GM18517 (cell line): Measurements from ENCODE around the gene CHST9.
"Not testable (repeated sequence)": the region's sequence is repeated elsewhere in the genome, so short reads cannot be mapped to it uniquely, and the experiment has no call there.

Experiments used
- ATAC-seq: cut with Tn5 transposase; IDR thresholded peaks from one replicate; pipeline ENCODE4 v1.9.1; 2021; ENCODE audit warnings: mild to moderate bottlenecking, moderate library complexity; ENCODE audit not compliant: unreplicated experiment

The CHST9 gene

GRCh38 chr18:27009293-27009692 is 175.8 kb downstream of the CHST9 start:
- ATAC-seq = no peak

DNA sequence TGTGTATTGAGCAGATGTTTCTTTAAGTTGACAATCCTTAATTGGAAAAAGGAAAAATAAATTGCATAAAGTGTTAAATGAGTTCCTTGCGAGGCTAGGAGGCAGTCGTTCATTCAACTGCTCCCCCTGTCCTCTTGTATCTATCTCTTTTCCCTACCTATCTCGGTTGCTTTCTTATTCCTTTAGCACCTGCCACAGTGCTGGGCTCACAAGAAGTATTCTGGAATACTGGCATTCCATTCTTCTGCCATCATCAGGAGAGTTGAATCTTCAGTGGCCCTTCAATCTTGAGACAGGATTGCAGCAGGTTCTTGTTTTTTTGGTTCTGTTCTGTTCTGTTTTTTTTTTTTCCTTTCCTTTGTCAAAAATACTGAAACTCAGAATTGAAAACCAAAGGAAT is 176.5 kb downstream of the CHST9 start:
- ATAC-seq = no peak

- no peak for ATAC-seq
Observed at GRCh38 chr18:27007880-27008279, 177.2 kb downstream of the CHST9 start.

DNA sequence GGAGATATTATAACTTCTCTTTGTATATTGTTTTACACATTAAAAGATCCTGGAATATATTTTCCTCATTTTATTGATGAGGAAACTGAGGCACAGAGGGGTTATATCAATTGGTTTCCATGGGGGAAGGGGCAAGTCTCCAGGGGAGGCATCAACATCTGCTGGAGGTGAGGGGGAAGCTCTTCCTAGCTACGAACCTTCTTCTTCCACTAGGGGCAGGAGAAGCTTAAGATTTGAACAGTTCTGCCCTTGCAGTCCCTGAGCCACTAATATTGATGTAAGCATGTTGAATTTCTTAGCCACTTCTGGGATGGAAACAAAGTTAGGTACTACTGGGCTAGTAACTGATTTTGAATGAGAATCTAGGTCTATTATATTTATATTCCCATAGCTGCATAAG is 179.5 kb downstream of the CHST9 start:
- peak; percentile 58 for ATAC-seq

DNA sequence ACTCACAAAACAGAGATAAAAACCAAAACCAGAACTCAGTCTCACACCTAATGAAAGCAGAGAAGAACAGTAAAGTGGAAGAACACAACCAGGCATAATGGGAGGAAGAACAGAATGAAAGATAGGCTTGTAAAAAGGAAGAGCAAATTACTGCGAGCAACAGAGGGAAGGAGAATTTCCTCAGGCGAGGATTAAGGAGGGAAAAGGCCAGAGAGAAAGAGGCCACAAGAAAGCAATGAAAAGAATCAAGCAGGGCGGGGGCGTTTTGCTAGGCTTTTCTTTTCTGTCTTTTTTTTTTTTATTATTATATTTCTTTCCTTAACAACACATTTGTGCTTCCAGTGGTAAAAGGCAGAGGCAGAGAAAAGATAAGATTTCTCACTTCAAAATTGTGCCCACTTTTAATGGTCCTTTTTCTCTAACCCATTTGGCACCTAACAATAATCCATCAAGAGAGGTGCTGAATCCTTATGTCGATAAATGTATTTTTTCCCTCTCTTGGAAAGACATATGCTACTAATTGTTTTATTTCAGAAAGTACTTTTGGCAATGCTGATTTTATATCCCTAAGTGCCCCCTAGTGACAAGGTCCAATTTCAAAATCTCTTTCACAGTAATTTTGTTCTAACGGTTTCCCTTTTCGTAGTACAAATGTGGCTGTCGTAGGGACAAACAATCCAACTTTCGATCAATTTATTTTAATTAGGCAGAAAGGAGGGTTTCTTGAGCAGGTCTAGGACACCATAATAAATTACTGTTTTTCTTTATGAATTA is 180.9 kb downstream of the CHST9 start:
- no peak for ATAC-seq

- no peak for ATAC-seq
Observed at GRCh38 chr18:26999797-27000196, 185.3 kb downstream of the CHST9 start.

GRCh38 chr18:26993568-26993967 is 191.5 kb downstream of the CHST9 start:
- peak; percentile 81 for ATAC-seq

DNA sequence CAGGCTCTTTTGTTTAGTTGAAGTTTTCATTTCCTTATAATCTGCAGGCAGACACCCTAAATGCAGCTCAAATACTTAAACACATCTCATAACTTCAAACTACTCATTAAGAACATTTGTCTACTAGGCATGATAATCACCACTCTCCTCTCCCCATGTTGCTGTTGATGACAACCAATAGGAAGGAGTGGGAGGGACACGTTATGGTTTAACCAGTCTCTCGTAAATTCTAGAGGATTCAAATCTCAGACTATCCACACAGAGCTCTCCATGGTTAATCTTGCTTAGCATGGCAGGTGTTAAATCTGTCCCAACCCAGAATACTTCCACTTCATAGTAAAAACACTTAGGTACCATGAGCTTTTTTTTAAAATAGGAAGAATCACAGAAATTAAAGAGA is 192.2 kb downstream of the CHST9 start:
- no peak for ATAC-seq

GRCh38 chr18:26989842-26990241 is 195.3 kb downstream of the CHST9 start:
- no peak for ATAC-seq

- ATAC-seq = no peak
Observed at GRCh38 chr18:26981360-26982082, 203.6 kb downstream of the CHST9 start.

GRCh38 chr18:26978812-26979341 is 206.2 kb downstream of the CHST9 start:
- peak; percentile 98 for ATAC-seq

GRCh38 chr18:26977781-26978180 is 207.3 kb downstream of the CHST9 start:
- no peak for ATAC-seq

GRCh38 chr18:26976206-26976605 is 208.9 kb downstream of the CHST9 start:
- ATAC-seq = no peak

GRCh38 chr18:26972549-26972948 is 212.6 kb downstream of the CHST9 start:
- not testable (repeated sequence) for ATAC-seq

DNA sequence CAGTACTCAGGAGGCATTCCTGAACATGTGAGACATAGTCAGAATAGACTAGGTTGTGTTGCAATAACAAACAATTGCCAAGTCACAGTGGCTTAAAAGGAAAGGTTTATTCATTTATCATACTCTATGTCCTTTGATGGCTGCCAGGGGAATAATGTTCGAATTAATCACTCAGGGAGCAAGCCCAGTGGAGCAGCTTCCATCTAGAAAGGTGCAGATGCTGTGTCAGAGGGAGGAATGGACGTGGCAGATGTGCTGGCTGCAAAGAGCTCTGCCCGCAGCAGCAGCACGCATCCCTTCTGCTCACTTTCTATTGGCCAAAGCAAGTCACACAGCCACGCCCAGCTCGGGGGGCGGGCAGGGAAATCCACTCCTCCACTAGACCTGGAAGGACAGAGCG is 213.7 kb downstream of the CHST9 start:
- no peak for ATAC-seq

DNA sequence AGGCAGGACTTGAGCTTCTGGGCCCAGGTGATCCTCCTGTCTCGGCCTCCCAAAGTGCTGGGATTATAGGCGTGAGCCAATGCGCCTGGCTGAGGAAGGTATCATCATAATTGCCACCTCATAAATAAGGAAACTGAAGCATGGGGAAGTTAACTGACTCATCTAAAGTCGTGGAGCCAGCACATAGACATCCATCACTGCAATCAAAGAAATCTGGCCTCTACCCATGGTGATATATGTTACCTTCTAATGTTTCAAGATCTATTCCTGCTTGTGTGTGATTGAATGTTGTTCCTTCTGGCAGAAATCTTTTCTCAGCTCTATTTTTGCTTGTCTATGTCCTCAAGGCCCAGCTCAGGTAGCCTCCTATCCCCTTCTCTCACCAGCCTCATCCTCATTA is 214.5 kb downstream of the CHST9 start:
- no peak for ATAC-seq

- no peak for ATAC-seq
Observed at GRCh38 chr18:26965206-26965605, 219.9 kb downstream of the CHST9 start.

- ATAC-seq = no peak
Observed at GRCh38 chr18:26963292-26963691, 221.8 kb downstream of the CHST9 start.

DNA sequence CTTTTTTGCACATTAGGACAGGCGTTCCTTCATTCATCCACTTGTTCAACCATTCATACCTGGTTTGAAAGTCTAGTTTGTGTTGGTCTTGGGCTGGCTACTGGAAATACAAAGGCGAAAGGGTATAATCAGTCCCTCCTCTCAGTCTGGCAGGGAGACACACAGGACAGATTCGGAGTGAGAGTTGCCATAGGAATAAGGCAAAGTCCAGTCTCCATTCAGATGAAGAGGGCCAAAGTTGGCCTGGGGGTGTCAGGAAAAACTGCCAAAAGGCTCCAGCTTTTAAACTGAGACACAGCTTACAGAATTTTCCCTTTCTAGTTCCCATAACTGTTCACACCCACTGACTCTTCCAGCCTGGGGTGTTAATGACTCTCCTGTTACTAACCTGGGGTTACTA is 223.3 kb downstream of the CHST9 start:
- no peak for ATAC-seq

DNA sequence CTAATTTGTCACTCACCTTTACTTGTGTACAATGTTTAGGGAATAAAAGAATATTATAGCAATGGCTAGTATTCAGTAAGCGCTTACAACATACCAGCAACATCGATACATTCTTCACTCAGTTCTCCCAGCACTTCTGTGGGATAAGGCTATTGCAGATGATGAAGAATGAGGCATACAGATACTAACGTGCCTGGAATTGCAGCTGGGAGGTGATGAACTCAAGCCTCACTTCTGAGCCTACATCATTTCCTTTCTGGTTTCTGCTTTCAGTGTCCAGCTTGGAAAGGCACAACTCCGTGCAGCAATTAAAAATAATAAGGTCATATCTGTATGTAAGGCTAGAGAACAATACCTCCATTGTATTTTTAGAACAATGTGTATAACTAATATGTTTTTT is 224.2 kb downstream of the CHST9 start:
- ATAC-seq = no peak

GRCh38 chr18:26956863-26957262 is 228.2 kb downstream of the CHST9 start:
- no peak for ATAC-seq

DNA sequence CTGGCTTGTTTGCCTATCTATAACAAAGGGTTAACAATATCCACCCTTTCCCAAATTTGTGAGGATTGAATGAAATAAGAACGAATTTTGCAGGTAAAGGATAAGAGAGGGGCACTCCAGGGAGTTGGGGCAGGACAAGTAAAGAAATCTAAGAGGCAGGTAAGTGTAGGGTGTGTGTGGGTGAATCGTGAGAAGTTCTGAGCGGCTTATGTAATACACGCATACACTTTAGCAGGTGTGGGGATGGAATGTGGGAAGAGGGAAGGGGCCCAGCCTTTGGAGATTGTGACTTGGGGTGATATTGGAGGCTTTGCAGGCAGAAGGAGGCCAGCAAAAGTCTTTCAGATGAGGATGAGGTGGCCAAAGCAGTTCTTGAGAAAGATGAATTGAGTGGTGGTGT is 236.4 kb downstream of the CHST9 start:
- no peak for ATAC-seq
